A549 (cell line): ENCODE results near the gene MRPS18A. TPM values are rescaled to one million over a fixed set of nuclear protein-coding genes. Genes with fewer than 3 reads are reported as not detected.

ENCODE experiments used
- ATAC-seq, 2 experiments: fragments of 200-7000 bp in 1 of 2; fragments of >200 bp in 1 of 2; cut with Nextera tagmentation in 1 of 2; cut with Tn5 transposase in 1 of 2; 3 replicates each; pipeline versions ENCODE4 v1.8.0 to v1.9.1; 2018 to 2020; ENCODE audit warnings: mild to moderate bottlenecking in 1 of 2, moderate library complexity in 1 of 2
- CTCF ChIA-PET: fragments of 300-600 bp; sonication (Branson Sonifier 250); formaldehyde crosslinking; extraction: SDS; loops from one replicate; lab custom pipeline; 2021; ENCODE audit warnings: antibody characterized with exemption, inconsistent platforms; lab: Yijun Ruan, JAX
- POLR2A ChIA-PET: fragments of 350-600 bp; formaldehyde crosslinking; extraction: SDS; loops from one replicate; lab custom pipeline; 2021; ENCODE audit warnings: antibody characterized with exemption, inconsistent platforms; lab: Yijun Ruan, JAX
- DNase-seq, 2 experiments: peaks; one replicate each; pipeline versions ENCODE4 v3.0.0 to v3.0.0-alpha.2; 2011 to 2016; ENCODE audit warnings: low read depth in 1 of 2, low spot score in 1 of 2
- FAIRE-seq: peaks from 2 replicates; lab custom pipeline; 2011; peaks lifted over from hg19 to GRCh38; lab: Jason Lieb, UNC
- H3K27ac ChIP-seq, 2 experiments: fragments of >200 bp; sonication (Bioruptor Twin); formaldehyde crosslinking; 3 replicates each; pipeline ENCODE4 v1.5.1; 2016 to 2017
- H3K4me1 ChIP-seq: fragments of >200 bp; sonication (Bioruptor Twin); formaldehyde crosslinking; 3 replicates; pipeline ENCODE4 v1.6.1; 2016
- H3K4me2 ChIP-seq: fragments of >200 bp; sonication (Bioruptor Twin); formaldehyde crosslinking; 3 replicates; pipeline ENCODE4 v1.6.1; 2016
- H3K4me3 ChIP-seq: fragments of >200 bp; sonication (Bioruptor Twin); formaldehyde crosslinking; 3 replicates; pipeline ENCODE4 v1.5.1; 2016
- H3K9me3 ChIP-seq: fragments of >200 bp; sonication (Bioruptor Twin); formaldehyde crosslinking; 3 replicates; pipeline ENCODE4 v1.6.1; 2016
- CEBPB ChIP-seq, 2 experiments: fragments of >200 bp in 1 of 2; sonication (Bioruptor Twin) in 1 of 2; formaldehyde crosslinking in 1 of 2; IDR thresholded peaks; 2 replicates each; pipeline ENCODE4 v1.6.1; 2012 to 2016
- E2F6 ChIP-seq: IDR thresholded peaks from 2 replicates; pipeline ENCODE4 v1.6.1; 2012; ENCODE audit warnings: low read depth, borderline replicate concordance
- HMGXB4 ChIP-seq: fragments of 250-450 bp; sonication (Bioruptor Pico); IDR thresholded peaks from 2 replicates; pipeline ENCODE4 v1.5.0; 2021; ENCODE audit warnings: mild to moderate bottlenecking, moderate library complexity, borderline replicate concordance
- HOXA7 ChIP-seq: fragments of 250-450 bp; sonication (Bioruptor Pico); IDR thresholded peaks from 2 replicates; pipeline ENCODE4 v1.5.0; 2020; ENCODE audit warnings: mild to moderate bottlenecking, moderate library complexity
- HOXB13 ChIP-seq: fragments of 250-450 bp; sonication (Bioruptor Pico); IDR thresholded peaks from 2 replicates; pipeline ENCODE4 v1.5.0; 2020; ENCODE audit warnings: low read depth, mild to moderate bottlenecking, moderate library complexity
- JUN ChIP-seq, 2 experiments: fragments of >200 bp; sonication (Bioruptor Twin); formaldehyde crosslinking; IDR thresholded peaks; 2 replicates in 1 of 2; 3 replicates in 1 of 2; pipeline ENCODE4 v1.6.1; 2016 to 2017
- KDM1A ChIP-seq: fragments of 200-600 bp; sonication (generic); IDR thresholded peaks from 2 replicates; pipeline ENCODE4 v1.6.1; 2016; ENCODE audit warnings: low read depth, mild to moderate bottlenecking
- KDM5A ChIP-seq: fragments of 200-600 bp; sonication (generic); IDR thresholded peaks from 2 replicates; pipeline ENCODE4 v1.6.1; 2016; ENCODE audit warnings: antibody characterized with exemption, mild to moderate bottlenecking
- MAZ ChIP-seq: fragments of 150-350 bp; IDR thresholded peaks from 2 replicates; pipeline ENCODE4 v1.6.1; 2014; ENCODE audit warnings: antibody characterized with exemption, low read depth, low read length, borderline replicate concordance
- PHF8 ChIP-seq: fragments of 200-600 bp; sonication (generic); IDR thresholded peaks from 2 replicates; pipeline ENCODE4 v1.6.1; 2016; ENCODE audit warnings: low read depth, mild to moderate bottlenecking, antibody characterized with exemption, moderate library complexity, borderline replicate concordance
- POLR2A ChIP-seq: IDR thresholded peaks from 2 replicates; pipeline ENCODE4 v1.6.1; 2012; ENCODE audit warnings: mild to moderate bottlenecking, low read length
- RCOR1 ChIP-seq: fragments of 150-350 bp; IDR thresholded peaks from 2 replicates; pipeline ENCODE4 v1.6.1; 2014; ENCODE audit warnings: antibody characterized with exemption, low read length, low read depth
- REST ChIP-seq: fragments of 200-600 bp; sonication (generic); IDR thresholded peaks from 2 replicates; pipeline ENCODE4 v1.6.1; 2016; ENCODE audit warnings: antibody characterized with exemption, mild to moderate bottlenecking, moderate library complexity
- ZFP36 ChIP-seq: fragments of 450-650 bp; IDR thresholded peaks from 2 replicates; pipeline ENCODE4 v1.6.1; 2014; ENCODE audit warnings: borderline replicate concordance; ENCODE audit not compliant: partially characterized antibody
- ZNF302 ChIP-seq: fragments of 250-450 bp; sonication (Bioruptor Pico); IDR thresholded peaks from 2 replicates; pipeline ENCODE4 v1.9.0; 2021; ENCODE audit warnings: inconsistent platforms, mild to moderate bottlenecking, moderate library complexity
- WGBS: methylation state at CpG from one replicate; pipeline ENCODE4 v1.1.6; 2017; ENCODE audit errors: missing lambda C conversion rate; 5-methylcytosine and 5-hydroxymethylcytosine counted together
- polyA plus RNA-seq, 4 experiments: library from polyadenylated mRNA; depleted of rRNA in 3 of 4; stranded (reverse); fragments of >200 nt; fragmentation: RNase III in 1 of 4; extraction: RNeasy Plus Mini Kit Qiagen cat#74134 plus additional on column Dnase treatment in 1 of 4; gene quantifications; 2 replicates in 3 of 4; 3 replicates in 1 of 4; pipeline ENCODE4 v1.2.3, GENCODE V29; 2011 to 2017
- TF ChIP-seq, protein P1 (sequence below): fragments of >200 bp; sonication (Bioruptor Twin); formaldehyde crosslinking; IDR thresholded peaks from 3 replicates; pipeline ENCODE4 v1.6.1; 2016
- TF ChIP-seq, protein P2 (sequence below): fragments of 450-650 bp; IDR thresholded peaks from 2 replicates; pipeline ENCODE4 v1.6.1; 2014; ENCODE audit warnings: antibody characterized with exemption
- TF ChIP-seq, protein P3 (sequence below): fragments of >200 bp; sonication (Bioruptor Twin); formaldehyde crosslinking; IDR thresholded peaks from 2 replicates; pipeline ENCODE4 v1.6.1; 2016
- TF ChIP-seq, protein P4 (sequence below): IDR thresholded peaks from 2 replicates; pipeline ENCODE4 v1.6.1; 2012

The MRPS18A gene
- polyA plus RNA-seq, 2 of the 4 experiments (the other 2 are of a cell fraction), result 38.0 to 44.2 TPM

DNA sequence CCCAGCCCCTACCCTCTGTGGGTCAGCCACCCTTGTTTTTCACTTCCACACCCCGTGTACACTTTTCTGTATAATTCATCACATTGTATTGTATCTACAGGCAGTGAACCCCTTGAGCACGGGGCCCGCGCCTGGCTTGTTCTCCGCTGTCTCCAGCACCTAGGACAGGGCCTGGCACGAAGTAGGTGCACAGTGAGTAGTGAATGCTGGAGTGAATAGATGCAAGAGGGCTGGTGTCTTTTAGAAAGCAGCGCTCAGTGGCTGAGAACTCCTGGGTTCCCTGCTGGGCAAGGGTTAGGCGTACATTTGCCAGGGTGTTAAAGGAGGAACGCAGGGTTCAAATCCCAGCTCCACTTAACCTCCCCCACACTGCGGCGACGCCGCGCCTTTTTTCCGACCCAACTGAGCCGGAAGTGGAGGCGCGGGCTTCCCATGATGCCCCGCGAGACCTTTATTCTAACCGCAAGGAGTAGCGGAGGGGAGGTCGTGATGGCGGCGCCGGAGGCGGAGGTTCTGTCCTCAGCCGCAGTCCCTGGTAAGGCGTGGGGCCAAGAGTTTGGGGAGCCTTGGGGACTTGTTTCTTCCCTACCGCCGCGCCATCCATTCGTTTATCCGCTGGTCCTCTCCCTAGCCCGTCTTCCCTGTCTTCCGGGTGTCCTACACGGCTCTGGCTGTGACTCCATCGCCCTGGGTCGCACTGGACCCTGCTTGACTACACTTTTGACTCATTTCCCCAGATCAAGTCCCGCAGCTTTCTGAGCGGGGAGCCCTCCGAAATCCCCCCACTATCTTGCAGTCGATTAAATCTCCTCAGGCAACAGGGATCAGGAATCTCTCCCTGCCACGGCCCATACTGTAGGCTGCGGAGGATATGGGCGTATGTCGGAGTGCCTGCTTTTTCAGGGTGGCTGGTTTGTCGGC is 51.9 kb downstream of the MRPS18A start, which contains the start of gene MAD2L1BP:
MAD2L1BP (plus strand) TSS at position 454 of the 921 bp plus-strand sequence; CDS start at position 490, 36 bp downstream.
- Histone ChIP-seq H3K4me2 (peak within 1 kb of the TSS; percentile 96), H3K4me3 (peak within 1 kb of the TSS; percentile 94), H3K27ac (peak within 1 kb of the TSS; percentile 91), H3K9me3 (no peaks in the 10 kb centered on the region), H3K4me1 (peaks cover 19% of the 10 kb centered on the region)
- POLR2A ChIA-PET, result interaction anchor here (2.1 kb wide), 1 partner anchor 9 kb away, joined by 13 read pairs; the partner anchor contains the start of gene RSPH9
- TF ChIP-seq, protein P1, sequence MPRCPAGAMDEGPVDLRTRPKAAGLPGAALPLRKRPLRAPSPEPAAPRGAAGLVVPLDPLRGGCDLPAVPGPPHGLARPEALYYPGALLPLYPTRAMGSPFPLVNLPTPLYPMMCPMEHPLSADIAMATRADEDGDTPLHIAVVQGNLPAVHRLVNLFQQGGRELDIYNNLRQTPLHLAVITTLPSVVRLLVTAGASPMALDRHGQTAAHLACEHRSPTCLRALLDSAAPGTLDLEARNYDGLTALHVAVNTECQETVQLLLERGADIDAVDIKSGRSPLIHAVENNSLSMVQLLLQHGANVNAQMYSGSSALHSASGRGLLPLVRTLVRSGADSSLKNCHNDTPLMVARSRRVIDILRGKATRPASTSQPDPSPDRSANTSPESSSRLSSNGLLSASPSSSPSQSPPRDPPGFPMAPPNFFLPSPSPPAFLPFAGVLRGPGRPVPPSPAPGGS, result peak; percentile 44; the same call in 1 of the 3 replicates
- TF ChIP-seq, protein P2, sequence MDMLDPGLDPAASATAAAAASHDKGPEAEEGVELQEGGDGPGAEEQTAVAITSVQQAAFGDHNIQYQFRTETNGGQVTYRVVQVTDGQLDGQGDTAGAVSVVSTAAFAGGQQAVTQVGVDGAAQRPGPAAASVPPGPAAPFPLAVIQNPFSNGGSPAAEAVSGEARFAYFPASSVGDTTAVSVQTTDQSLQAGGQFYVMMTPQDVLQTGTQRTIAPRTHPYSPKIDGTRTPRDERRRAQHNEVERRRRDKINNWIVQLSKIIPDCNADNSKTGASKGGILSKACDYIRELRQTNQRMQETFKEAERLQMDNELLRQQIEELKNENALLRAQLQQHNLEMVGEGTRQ, result no peak
- TF ChIP-seq E2F6, result peak; percentile 61; the same call in 1 of the 2 replicates
- no peak for TF ChIP-seq HOXA7
- TF ChIP-seq, protein P3, sequence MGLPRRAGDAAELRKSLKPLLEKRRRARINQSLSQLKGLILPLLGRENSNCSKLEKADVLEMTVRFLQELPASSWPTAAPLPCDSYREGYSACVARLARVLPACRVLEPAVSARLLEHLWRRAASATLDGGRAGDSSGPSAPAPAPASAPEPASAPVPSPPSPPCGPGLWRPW, result no peak
- TF ChIP-seq HOXB13, result 0 out of 2 replicates have a peak, but pooled peaks have one; percentile 9
- TF ChIP-seq PHF8, result peak; percentile 82
- peak; percentile 84 for TF ChIP-seq POLR2A
- TF ChIP-seq, protein P4, sequence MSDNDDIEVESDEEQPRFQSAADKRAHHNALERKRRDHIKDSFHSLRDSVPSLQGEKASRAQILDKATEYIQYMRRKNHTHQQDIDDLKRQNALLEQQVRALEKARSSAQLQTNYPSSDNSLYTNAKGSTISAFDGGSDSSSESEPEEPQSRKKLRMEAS, result peak; percentile 72
- peak; percentile 45; the same call in 1 of the 2 replicates for TF ChIP-seq KDM5A
- TF ChIP-seq JUN (IDR thresholded peaks at IDR 0.05), result peak; percentile 72 to 77
- no peak for TF ChIP-seq ZFP36
- no peak for TF ChIP-seq MAZ
- no peak for TF ChIP-seq RCOR1
- TF ChIP-seq HMGXB4, result no peak
- TF ChIP-seq KDM1A, result no peak
- TF ChIP-seq REST, result peak; percentile 66
- no peak for TF ChIP-seq ZNF302 (CRISPR knock-in tag)
- TF ChIP-seq CEBPB (IDR thresholded peaks at IDR 0.05), result no peak
- FAIRE-seq (no peak), ATAC-seq (peak; percentile 93 to 95), DNase-seq (peak; percentile 73 to 74)
- 14% methylated on average over 37 of the region's 48 CpGs for WGBS
- CTCF ChIA-PET, result no interaction called here
